ENCODE measurements around the gene SDS.

Gene SDS

GRCh38 chr12:113395119-113395518 is 8.6 kb downstream of the SDS start:
- TF ChIP-seq CTCF (IDR thresholded peaks at IDR 0.05; ENCODE audit: control insufficient read depth, extremely low read depth, insufficient read depth): no peak

GRCh38 chr12:113393749-113394148 is 9.9 kb downstream of the SDS start:
- no peak overlapping the region for H3K4me3 ChIP-seq (ENCODE audit: low read depth, low read length)
- TF ChIP-seq CTCF (IDR thresholded peaks at IDR 0.05; ENCODE audit: control insufficient read depth, extremely low read depth, insufficient read depth): no peak
- DNase-seq (ENCODE audit: low read depth): no peak

More at GRCh38 chr12:113395119-113395518, 8.6 kb downstream of the SDS start:
- DNase-seq (ENCODE audit: low read depth): no peak
- H3K4me3 ChIP-seq (ENCODE audit: low read depth, low read length): no peak overlapping the region

GRCh38 chr12:113392988-113393579 is 10.6 kb downstream of the SDS start:
- DNase-seq (ENCODE audit: low read depth): no peak
- no peak overlapping the region for H3K4me3 ChIP-seq (ENCODE audit: low read depth, low read length)
- no peak for TF ChIP-seq CTCF (IDR thresholded peaks at IDR 0.05; ENCODE audit: control insufficient read depth, extremely low read depth, insufficient read depth)

GRCh38 chr12:113392520-113392919 is 11.2 kb downstream of the SDS start:
- H3K4me3 ChIP-seq (ENCODE audit: low read depth, low read length): no peak overlapping the region
- TF ChIP-seq CTCF (IDR thresholded peaks at IDR 0.05; ENCODE audit: control insufficient read depth, extremely low read depth, insufficient read depth): no peak
- DNase-seq (ENCODE audit: low read depth): no peak

- no peak for TF ChIP-seq CTCF (IDR thresholded peaks at IDR 0.05; ENCODE audit: control insufficient read depth, extremely low read depth, insufficient read depth)
- H3K4me3 ChIP-seq (ENCODE audit: low read depth, low read length): no peak overlapping the region
Observed at GRCh38 chr12:113391650-113392337, 11.9 kb downstream of the SDS start.

GRCh38 chr12:113391145-113391544 is 12.5 kb downstream of the SDS start:
- H3K4me3 ChIP-seq (ENCODE audit: low read depth, low read length): no peak overlapping the region
- no peak for TF ChIP-seq CTCF (IDR thresholded peaks at IDR 0.05; ENCODE audit: control insufficient read depth, extremely low read depth, insufficient read depth)
- no peak for DNase-seq (ENCODE audit: low read depth)

More at GRCh38 chr12:113391650-113392337, 11.9 kb downstream of the SDS start:
- DNase-seq (ENCODE audit: low read depth): no peak
